Fibroblast of lung (primary cell): Measurements from ENCODE around the gene PEX10. TPM values are rescaled to one million over a fixed set of nuclear protein-coding genes. Genes with fewer than 3 reads are reported as not detected.

Source experiments
- DNase-seq, 2 donors: peaks; one replicate each; pipeline versions ENCODE4 v3.0.0 to v3.0.0-alpha.2; 2010; ENCODE audit warnings: low read depth in 2 of 2
- H2AFZ ChIP-seq: 2 replicates; pipeline ENCODE4 v1.5.1; 2012; ENCODE audit warnings: low read length, control low read depth, inconsistent platforms
- H3K27ac ChIP-seq: 2 replicates; pipeline ENCODE4 v1.5.1; 2011; ENCODE audit warnings: low read length, control low read depth; ENCODE audit not compliant: insufficient read depth
- H3K27me3 ChIP-seq: 2 replicates; pipeline ENCODE4 v1.5.1; 2011; ENCODE audit warnings: mild to moderate bottlenecking, low read length; ENCODE audit not compliant: control insufficient read depth, insufficient read depth
- H3K36me3 ChIP-seq: 2 replicates; pipeline ENCODE4 v1.5.1; 2011; ENCODE audit warnings: low read length; ENCODE audit not compliant: control insufficient read depth, insufficient read depth
- H3K4me1 ChIP-seq: 2 replicates; pipeline ENCODE4 v1.5.1; 2011; ENCODE audit warnings: low read length; ENCODE audit not compliant: control insufficient read depth, insufficient read depth; ENCODE audit errors: extremely low read depth
- H3K4me2 ChIP-seq: 2 replicates; pipeline ENCODE4 v1.5.1; 2011; ENCODE audit warnings: low read length, control low read depth; ENCODE audit not compliant: insufficient read depth; ENCODE audit errors: extremely low read depth
- H3K4me3 ChIP-seq, 4 experiments: fragments of 200-600 bp in 1 of 4; sonication (generic) in 1 of 4; replicated peaks in 1 of 4; 2 replicates each; pipeline ENCODE4 v1.5.1; 2011 to 2016; ENCODE audit warnings: low read length in 4 of 4, low read depth in 3 of 4, mild to moderate bottlenecking in 3 of 4, control low read depth in 2 of 4, inconsistent platforms in 1 of 4, mixed read lengths in 1 of 4; ENCODE audit not compliant: insufficient read depth in 1 of 4; ENCODE audit errors: control extremely low read depth in 1 of 4
- H3K79me2 ChIP-seq: 2 replicates; pipeline ENCODE4 v1.5.1; 2012; ENCODE audit warnings: mild to moderate bottlenecking, low read length, inconsistent platforms; ENCODE audit not compliant: control insufficient read depth, insufficient read depth
- H3K9ac ChIP-seq: 2 replicates; pipeline ENCODE4 v1.5.1; 2011; ENCODE audit warnings: mild to moderate bottlenecking, low read length, control low read depth; ENCODE audit not compliant: insufficient read depth
- H3K9me3 ChIP-seq: 2 replicates; pipeline ENCODE4 v1.5.1; 2012; ENCODE audit warnings: low read depth, low read length; ENCODE audit not compliant: control insufficient read depth, insufficient read depth
- H4K20me1 ChIP-seq: 2 replicates; pipeline ENCODE4 v1.5.1; 2011; ENCODE audit warnings: low read length; ENCODE audit not compliant: control insufficient read depth, insufficient read depth; ENCODE audit errors: extremely low read depth
- EZH2 ChIP-seq: IDR thresholded peaks from 2 replicates; pipeline ENCODE4 v1.5.1; 2012; ENCODE audit warnings: low read length, control low read depth, mild to moderate bottlenecking; ENCODE audit errors: missing control alignments
- polyA plus RNA-seq, 2 donors: library from polyadenylated mRNA; depleted of rRNA in 1 of 2; stranded (reverse) in 1 of 2; unstranded in 1 of 2; fragments of >200 nt; gene quantifications; 2 replicates each; pipeline ENCODE4 v1.2.1, GENCODE V29; 2011 to 2012; ENCODE audit warnings: missing spikeins in 1 of 2
- total RNA-seq: library from RNA; depleted of rRNA; stranded (reverse); fragments of >200 nt; gene quantifications from 2 replicates; pipeline ENCODE4 v1.2.1, GENCODE V29; 2014
- TF ChIP-seq, protein P1 (sequence below), 2 donors: IDR thresholded peaks in 1 of 2; conservative IDR thresholded peaks in 1 of 2; 1 replicate in 1 of 2; 2 replicates in 1 of 2; pipeline ENCODE4 v1.5.1; 2011 to 2012; ENCODE audit warnings: low read length in 2 of 2, control low read depth in 1 of 2, inconsistent platforms in 1 of 2, low read depth in 1 of 2, mild to moderate bottlenecking in 1 of 2

PEX10 gene
- total and polyA plus RNA-seq, 2 donors (not counting 1 experiment from before 2014, with no cell fraction given): 15.4 to 33.4 TPM

DNA sequence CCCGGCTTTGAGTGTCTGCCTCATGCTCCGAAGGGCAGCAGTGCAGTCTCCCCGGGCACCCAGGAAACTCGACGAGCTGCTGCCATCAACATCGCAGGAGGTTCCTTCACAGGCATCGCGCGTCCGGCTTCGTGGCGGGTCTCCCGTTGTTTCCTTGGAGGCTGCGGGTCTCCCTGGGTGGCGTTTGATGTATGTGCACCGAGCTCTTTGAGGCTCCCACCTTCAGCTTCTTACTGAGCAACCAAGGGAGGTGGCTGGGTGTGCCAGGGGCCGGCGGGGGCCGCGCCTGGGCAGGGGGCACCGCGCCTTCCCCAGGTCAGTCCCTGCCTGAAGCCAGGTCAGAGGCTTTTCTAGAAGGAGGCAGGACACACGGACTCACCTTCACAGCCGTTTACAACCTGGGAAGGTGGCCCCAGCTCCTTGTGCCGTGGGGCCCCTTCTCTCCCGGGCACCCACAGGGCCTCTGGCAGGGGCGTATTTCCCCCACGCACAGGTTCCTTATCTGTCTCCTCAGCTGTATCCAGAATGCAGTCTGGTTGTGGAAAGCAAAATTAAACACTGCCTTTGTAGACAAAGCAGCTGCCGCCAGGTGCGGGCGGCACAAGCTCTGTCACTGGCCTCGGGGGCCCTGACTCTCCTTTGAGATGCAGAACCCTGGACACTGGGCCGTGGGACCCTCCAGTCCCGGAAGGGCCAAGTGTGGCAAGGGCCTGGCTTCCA is 21.7 kb upstream of the PEX10 start:
- Histone ChIP-seq H3K27me3 (no peaks in the 10 kb centered on the region), H3K9ac (no peak overlapping the region), H2AFZ (no peak overlapping the region), H3K4me2 (no peak overlapping the region), H3K79me2 (no peaks in the 10 kb centered on the region), H3K9me3 (no peaks in the 10 kb centered on the region), H3K4me1 (no peaks in the 10 kb centered on the region), H3K36me3 (no peaks in the 10 kb centered on the region), H3K27ac (no peak overlapping the region), H3K4me3 (no peak overlapping the region), H4K20me1 (no peaks in the 10 kb centered on the region)
- TF ChIP-seq EZH2: no peak
- TF ChIP-seq, protein P1, sequence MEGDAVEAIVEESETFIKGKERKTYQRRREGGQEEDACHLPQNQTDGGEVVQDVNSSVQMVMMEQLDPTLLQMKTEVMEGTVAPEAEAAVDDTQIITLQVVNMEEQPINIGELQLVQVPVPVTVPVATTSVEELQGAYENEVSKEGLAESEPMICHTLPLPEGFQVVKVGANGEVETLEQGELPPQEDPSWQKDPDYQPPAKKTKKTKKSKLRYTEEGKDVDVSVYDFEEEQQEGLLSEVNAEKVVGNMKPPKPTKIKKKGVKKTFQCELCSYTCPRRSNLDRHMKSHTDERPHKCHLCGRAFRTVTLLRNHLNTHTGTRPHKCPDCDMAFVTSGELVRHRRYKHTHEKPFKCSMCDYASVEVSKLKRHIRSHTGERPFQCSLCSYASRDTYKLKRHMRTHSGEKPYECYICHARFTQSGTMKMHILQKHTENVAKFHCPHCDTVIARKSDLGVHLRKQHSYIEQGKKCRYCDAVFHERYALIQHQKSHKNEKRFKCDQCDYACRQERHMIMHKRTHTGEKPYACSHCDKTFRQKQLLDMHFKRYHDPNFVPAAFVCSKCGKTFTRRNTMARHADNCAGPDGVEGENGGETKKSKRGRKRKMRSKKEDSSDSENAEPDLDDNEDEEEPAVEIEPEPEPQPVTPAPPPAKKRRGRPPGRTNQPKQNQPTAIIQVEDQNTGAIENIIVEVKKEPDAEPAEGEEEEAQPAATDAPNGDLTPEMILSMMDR (conservative IDR thresholded peaks at IDR 0.05 in 1 of 2, IDR thresholded peaks at IDR 0.05 in 1 of 2; ENCODE audit: low read depth in 1 of 2, low read length in 2 of 2): no peak
- DNase-seq: no peak

DNA sequence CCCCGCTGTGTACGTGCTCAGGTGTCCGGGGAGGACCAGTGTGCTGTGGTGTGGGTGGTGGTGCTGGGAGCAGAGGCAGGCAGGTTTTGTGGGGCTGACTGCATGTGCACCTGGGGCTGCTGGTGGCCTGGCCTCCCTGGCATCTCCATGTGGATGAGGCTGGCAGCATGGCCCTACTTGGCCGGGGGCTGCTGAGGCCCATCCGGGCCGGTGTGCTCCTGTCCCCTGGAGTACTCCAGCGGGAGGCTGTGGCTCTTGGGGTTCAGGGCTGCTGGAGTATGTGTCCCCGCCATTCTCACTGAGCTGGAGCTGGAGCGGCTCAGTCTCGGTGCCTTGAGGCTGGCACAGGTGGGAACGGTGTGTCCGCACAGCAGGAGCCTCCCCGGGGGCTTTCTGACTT is 20.8 kb upstream of the PEX10 start:
- no peak overlapping the region for H3K9ac ChIP-seq
- DNase-seq: no peak
- no peaks in the 10 kb centered on the region for H4K20me1 ChIP-seq
- H3K27ac ChIP-seq: no peak overlapping the region
- H2AFZ ChIP-seq: no peak overlapping the region
- H3K4me2 ChIP-seq: no peak overlapping the region
- no peaks in the 10 kb centered on the region for H3K36me3 ChIP-seq
- TF ChIP-seq, protein P1 (conservative IDR thresholded peaks at IDR 0.05 in 1 of 2, IDR thresholded peaks at IDR 0.05 in 1 of 2; ENCODE audit: low read depth in 1 of 2, low read length in 2 of 2): no peak
- TF ChIP-seq EZH2: no peak
- H3K27me3 ChIP-seq: no peaks in the 10 kb centered on the region
- H3K4me3 ChIP-seq: no peak overlapping the region
- H3K79me2 ChIP-seq: no peaks in the 10 kb centered on the region
- no peaks in the 10 kb centered on the region for H3K9me3 ChIP-seq
- H3K4me1 ChIP-seq: no peaks in the 10 kb centered on the region

GRCh38 chr1:2432441-2432844 is 20.1 kb upstream of the PEX10 start:
- H3K4me2 ChIP-seq: no peak overlapping the region
- no peaks in the 10 kb centered on the region for H4K20me1 ChIP-seq
- H3K79me2 ChIP-seq: no peaks in the 10 kb centered on the region
- no peak for TF ChIP-seq EZH2
- TF ChIP-seq, protein P1 (conservative IDR thresholded peaks at IDR 0.05 in 1 of 2, IDR thresholded peaks at IDR 0.05 in 1 of 2; ENCODE audit: low read depth in 1 of 2, low read length in 2 of 2): no peak
- H3K4me3 ChIP-seq: no peak overlapping the region
- DNase-seq: no peak
- no peaks in the 10 kb centered on the region for H3K36me3 ChIP-seq
- H2AFZ ChIP-seq: no peak overlapping the region
- no peaks in the 10 kb centered on the region for H3K9me3 ChIP-seq
- no peaks in the 10 kb centered on the region for H3K4me1 ChIP-seq
- H3K9ac ChIP-seq: no peak overlapping the region
- H3K27ac ChIP-seq: no peak overlapping the region
- no peaks in the 10 kb centered on the region for H3K27me3 ChIP-seq
